Frontal cortex (tissue), 4 donors: ENCODE data around the gene CD34. TPM values are rescaled to one million over a fixed set of nuclear protein-coding genes. Genes with fewer than 3 reads are reported as not detected.

Experiments
- DNase-seq, 2 donors: peaks; one replicate each; pipeline ENCODE4 v3.0.0; 2012; ENCODE audit warnings: low spot score in 2 of 2
- FAIRE-seq: peaks from 2 replicates; lab custom pipeline; 2012; peaks lifted over from hg19 to GRCh38; lab: Jason Lieb, UNC
- total RNA-seq: library from RNA; depleted of rRNA; stranded (reverse); fragments of >200 nt; gene quantifications from one replicate; pipeline ENCODE4 v1.2.3, GENCODE V29; 2014
- donor health status: control.
- donor health status: control.
- donor health status: control.

CD34 gene
- total RNA-seq, 1 donor from 2014 or later = 0.82 TPM

GRCh38 chr1:207840380-207840779 is 70.5 kb downstream of the CD34 start:
- DNase-seq (no peak), FAIRE-seq (no peak)

GRCh38 chr1:207839083-207839413 is 71.9 kb downstream of the CD34 start:
- no peak for FAIRE-seq
- no peak for DNase-seq

GRCh38 chr1:207838156-207839082 is 72.5 kb downstream of the CD34 start:
- DNase-seq (peak in 1 of 2 donors; percentile 48), FAIRE-seq (no peak)

GRCh38 chr1:207837673-207838072 is 73.3 kb downstream of the CD34 start:
- DNase-seq (no peak), FAIRE-seq (no peak)

DNA sequence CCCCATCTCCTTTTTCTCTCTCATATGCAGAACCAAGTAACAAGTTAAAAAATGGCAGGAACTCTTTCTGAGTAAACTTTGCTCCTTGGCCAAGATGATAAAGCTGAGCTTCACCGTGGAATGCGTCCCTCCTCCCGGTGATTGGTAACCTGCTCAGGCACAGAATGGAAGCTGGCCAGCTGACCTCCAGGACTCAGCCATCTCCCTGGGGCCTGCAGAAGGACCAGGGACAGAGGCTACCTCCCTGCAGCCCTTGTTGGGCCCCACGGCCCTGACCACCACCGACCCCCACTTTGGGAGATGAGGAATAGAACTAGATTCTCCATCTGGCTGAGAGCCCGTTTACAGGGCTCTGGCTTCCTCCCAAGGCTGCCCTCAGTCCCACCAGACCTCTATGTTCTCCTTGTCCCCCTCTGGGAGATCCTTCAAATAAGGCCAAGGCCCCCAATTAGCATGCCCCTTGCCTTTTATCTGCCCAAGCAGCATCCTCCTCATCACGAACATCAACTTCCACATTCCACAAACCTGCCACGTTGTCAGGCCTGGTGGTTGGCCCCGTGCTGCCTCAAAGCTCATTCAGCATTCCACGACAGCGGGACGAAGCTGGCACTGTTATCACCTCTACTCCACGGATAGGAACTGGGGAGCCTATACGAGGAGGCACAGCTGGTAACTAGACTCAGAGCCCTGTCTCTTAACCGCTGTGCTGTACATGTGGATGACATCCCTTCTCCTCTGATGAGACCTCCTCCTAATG is 74.2 kb downstream of the CD34 start:
- DNase-seq = no peak
- FAIRE-seq = no peak

DNA sequence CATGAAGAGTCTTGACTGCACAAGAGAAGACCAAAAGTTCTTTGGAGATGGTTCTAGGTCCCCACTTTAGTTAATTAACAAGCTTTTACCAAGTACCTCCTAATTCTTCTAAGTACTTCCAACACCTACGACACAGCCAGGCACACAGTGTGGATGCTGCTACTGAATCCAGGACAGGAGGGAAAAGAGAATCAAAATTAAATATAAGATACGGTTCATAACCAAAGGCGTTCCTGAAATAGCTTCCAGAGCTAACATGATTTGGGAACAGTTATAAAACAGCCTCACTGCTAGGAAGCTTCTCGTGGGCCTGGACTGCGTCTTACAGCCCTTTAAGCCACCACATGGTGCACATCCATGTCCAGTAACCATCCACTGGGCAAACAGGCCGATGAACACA is 75.0 kb downstream of the CD34 start:
- no peak for DNase-seq
- FAIRE-seq = no peak

GRCh38 chr1:207833956-207834660 is 76.8 kb downstream of the CD34 start:
- DNase-seq = no peak
- FAIRE-seq = no peak

- no peak for FAIRE-seq
- no peak for DNase-seq
Measured at GRCh38 chr1:207833381-207833780, 77.5 kb downstream of the CD34 start.

GRCh38 chr1:207832796-207833195 is 78.1 kb downstream of the CD34 start:
- DNase-seq = no peak
- no peak for FAIRE-seq

DNA sequence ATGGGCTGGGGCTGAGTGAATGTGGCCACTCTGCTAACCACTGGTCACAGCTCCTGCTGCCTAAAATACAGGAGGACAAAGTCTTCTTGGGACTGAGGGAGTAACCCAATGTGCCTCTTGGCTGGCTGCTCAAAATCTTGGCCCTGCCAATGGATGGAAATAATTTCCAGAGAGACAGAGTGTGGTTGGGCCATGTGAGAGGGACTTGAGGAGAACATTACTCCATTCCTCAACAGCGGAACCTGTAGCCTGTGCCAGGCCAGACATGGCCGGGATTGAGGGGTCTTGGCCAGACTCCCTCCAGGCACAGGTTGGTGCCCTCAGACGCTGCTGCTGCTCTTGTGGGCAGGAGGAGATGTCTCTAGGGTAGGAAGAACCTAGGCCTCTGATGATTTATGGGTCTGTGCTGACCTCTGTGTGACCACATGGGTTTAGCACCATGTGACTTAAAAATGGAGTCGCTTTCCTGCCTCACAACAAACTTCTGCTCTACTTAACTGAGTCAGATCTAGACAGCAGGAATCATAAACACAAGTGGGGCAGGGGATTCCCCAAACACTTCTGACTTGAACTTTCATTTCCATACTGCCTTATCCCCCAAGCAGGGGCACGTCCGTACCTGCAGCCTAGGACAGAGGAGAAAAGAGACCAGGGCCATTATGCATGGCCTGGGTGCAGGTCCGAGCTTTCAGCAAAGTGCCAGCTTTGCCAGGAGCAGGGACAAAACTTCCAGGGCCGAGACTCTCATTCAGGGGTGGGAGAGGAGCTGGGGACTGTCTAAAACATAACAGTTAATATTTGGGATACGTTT is 79.2 kb downstream of the CD34 start:
- DNase-seq (no peak), FAIRE-seq (no peak)

Other genes starting within 250 kb of the CD34 start
- gene CD46, start 159.1 kb downstream of the CD34 start, total RNA-seq = 87.6 TPM